Panc1 (cell line): Measurements from ENCODE around the gene DHCR7.

ENCODE experiments used
- CTCF ChIP-seq: fragments of 450-650 bp; IDR thresholded peaks from 2 replicates; pipeline ENCODE4 v1.5.1; 2017; ENCODE audit warnings: mild to moderate bottlenecking
- POLR2AphosphoS5 ChIP-seq: IDR thresholded peaks from 2 replicates; pipeline ENCODE4 v1.6.1; 2012; ENCODE audit warnings: mild to moderate bottlenecking, low read depth, low read length, moderate library complexity
- REST ChIP-seq, 2 experiments: IDR thresholded peaks; 2 replicates each; pipeline ENCODE4 v1.6.1; 2011 to 2012; ENCODE audit warnings: low read depth in 2 of 2, control low read depth in 1 of 2, low read length in 1 of 2, mild to moderate bottlenecking in 1 of 2, moderate library complexity in 1 of 2; ENCODE audit not compliant: insufficient read depth in 1 of 2
- SIN3A ChIP-seq: IDR thresholded peaks from 2 replicates; pipeline ENCODE4 v1.6.1; 2012; ENCODE audit warnings: low read depth, mild to moderate bottlenecking, low read length, moderate library complexity, borderline replicate concordance; ENCODE audit not compliant: insufficient read depth
- TCF7L2 ChIP-seq: IDR thresholded peaks from 2 replicates; pipeline ENCODE4 v1.6.1; 2011; ENCODE audit warnings: mild to moderate bottlenecking, low read depth, low read length, inconsistent platforms

GRCh38 chr11:71384561-71384960, 63.6 kb downstream of the DHCR7 start:
- TF ChIP-seq CTCF (no peak), REST (IDR thresholded peaks at IDR 0.05; ENCODE audit: insufficient read depth in 1 of 2, low read depth in 2 of 2, low read length in 1 of 2) (no peak), POLR2AphosphoS5 (no peak), SIN3A (no peak), TCF7L2 (no peak)
